HG02970 (cell line): ENCODE results near the gene TXNL4B.

Experiments used
- ATAC-seq: cut with Tn5 transposase; IDR thresholded peaks from one replicate; pipeline ENCODE4 v1.9.1; 2021; ENCODE audit warnings: mild to moderate bottlenecking, moderate library complexity, moderate number of reproducible peaks; ENCODE audit not compliant: unreplicated experiment, low FRiP score

The TXNL4B gene

DNA sequence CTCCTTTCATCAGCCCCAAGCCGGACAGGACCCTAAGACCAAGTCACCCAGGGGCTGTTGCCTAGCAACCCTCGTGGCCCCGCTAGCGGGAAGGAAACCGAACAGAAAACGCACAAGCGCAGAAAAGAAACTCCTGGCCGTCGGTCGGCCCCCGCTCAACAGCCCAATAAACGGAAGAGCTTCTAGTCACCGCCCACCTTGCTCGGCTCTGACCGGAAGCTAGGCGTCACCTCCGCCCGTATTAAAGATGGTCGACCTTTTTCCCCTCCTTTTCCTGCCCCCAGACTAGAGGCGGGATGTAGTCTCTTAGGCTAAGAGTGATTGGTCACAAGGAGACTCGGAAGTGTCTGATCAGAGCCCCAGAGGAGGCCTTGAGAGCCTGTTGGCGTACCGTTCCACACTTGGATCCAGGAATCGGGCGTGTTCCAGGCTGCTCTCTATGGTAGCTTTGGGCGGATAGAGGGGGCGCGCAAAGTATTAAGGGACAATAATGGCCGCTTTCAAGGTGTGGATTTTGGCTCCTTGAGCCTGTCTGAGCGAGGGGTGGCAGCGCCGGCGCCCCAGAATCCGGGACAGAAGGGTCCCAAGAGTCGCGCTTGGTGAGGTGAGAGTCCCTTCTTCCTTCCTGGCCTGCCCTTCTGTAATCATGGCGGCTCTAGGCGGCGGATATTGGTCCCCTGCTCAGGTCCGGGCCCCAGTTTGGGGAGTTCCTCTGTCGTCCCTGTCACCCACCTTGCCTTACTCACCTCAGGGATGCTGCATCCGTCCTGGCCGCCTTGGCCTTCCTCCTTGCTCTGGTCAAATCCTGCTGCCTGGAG is at the start of gene TXNL4B, which contains the start of gene DHX38:
TSS of gene TXNL4B (minus strand) at position 173 of the 818 bp plus-strand sequence. CDS start 2,871 bp downstream, outside the sequence.
TSS of gene DHX38 (plus strand) at position 400 of the 818 bp plus-strand sequence. CDS start 2,311 bp downstream, outside the sequence.
- peak; percentile 98 for ATAC-seq

DNA sequence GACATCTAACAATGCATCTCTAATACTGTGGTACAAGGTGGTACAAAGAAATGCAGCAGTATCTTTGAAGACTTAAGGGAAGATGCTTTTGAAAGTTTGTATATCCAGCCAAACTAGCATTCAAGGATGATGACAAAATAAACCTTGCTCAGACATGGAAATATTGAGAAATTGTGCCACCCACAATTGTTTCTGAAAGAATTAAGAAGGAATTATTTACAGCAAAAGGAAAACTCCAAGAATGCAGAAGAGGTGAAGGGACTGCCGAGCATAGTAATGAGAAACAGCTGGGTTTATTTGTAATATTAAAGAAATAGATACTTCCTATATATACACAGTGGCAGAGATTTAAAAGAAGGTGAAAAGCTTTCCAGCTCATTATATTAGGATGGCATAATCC is 49.1 kb upstream of the TXNL4B start:
- no peak for ATAC-seq

DNA sequence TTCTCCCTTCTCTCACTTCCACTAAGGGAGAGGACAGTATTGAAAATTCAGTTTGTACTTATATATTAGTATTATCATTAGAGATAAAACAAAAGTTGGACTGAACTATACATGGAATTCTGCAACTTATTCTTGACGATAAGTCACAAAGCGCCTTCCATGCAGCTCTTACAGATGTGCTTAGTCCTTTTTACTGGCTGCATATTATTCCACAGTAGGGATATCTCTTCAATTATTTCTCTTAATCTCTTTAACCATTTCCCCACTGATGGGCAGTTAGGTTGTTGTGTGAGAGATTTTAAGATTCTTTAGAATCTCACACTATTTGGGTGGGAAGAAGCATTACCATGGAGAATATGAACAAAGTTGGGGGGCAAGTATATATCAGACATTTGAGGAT is 46.5 kb upstream of the TXNL4B start:
- ATAC-seq = no peak

DNA sequence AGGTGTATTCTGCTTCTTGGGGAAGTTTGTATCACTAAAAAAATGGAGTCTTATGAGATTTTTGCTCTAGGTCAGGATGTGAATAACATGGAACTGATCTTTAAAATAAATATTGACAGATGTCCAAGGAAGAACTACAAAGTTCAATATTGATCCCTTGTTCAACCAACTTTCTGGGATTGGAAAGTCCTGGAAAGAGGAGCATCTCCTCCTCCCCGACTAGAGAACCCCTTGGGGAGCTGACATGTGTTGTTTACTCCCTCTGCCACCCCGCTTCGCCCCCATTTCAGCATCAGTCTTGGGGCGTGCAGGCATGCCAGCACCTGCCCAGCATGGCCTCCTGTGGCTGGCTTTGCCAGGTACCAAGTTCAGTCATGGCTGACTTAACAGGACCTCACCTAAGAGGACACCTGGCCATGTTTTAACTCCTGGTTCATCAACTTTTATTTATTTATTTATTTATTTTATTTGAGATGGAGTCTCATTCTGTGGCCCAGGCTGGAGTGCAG is 44.7 kb upstream of the TXNL4B start:
- ATAC-seq = no peak

DNA sequence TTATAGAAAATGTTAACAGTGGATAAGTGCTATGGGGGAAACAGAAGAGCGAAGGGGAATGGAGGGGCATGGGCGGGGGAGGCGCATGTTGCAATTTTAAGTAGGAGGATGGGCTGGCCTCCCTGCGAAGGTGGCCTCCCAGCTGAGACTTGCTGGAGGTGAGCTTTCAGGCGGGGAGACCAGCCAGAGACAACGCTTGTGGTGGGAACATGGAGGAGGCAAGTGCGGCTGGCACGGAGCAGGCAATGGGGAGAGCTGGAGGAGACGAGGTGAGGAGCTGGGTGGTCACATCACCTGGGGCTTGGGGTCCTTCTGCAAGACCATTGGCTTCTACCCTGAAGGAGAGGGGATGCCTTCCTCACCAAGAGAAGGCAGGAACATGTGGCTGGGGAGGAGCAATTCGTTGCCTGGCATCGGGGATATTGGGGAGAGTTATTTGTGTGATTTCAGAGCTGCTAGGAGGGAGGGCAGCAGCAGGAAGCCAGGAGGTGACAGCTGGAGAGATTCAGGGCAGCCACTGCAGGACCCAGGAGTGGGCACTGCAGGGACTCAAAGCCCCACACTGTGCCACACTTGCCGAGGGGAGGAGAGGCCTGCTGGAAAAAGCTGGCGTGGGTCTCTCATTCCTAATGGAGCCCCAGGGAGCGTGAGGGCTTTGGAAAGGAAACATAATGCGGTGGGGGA is 44.1 kb upstream of the TXNL4B start:
- no peak for ATAC-seq

DNA sequence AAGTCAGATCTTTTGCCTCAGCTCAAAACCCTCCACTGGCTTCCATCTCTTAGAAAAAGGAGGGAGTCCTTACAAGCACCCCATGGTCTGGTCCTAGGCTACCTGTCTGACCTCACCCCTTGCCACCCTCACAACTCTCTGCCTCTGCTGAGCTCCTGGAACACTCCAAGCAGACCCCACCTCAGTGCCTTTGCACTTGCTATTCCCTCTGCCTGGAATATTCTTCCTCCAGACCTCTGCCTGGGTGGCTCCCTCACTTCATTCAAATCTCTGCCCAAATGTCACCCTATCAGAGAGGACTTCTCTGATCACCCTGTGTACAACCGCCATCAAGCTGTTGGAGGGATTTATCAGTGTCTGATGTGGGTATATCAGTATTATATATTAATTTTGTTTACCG is 41.1 kb upstream of the TXNL4B start:
- ATAC-seq = no peak

DNA sequence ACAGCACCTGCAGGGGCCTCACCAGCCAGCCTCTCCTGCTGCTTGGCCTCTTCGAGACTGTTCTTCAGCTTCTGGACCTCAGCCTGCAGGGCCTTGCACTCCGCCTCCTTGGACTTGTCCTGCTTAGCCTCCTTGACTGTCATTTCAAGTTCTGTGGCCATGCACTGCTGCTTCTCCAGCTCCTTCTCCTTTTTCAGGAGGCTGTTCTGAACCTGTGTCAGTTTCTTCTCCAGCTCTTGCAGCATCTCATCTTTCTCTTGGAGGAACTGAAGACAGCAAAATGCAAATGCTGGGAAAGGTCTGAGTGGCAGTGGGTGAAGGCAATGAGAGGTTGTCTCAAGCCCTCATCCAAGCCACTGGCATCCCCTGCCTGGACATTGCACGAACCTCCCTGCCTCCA is 39.3 kb upstream of the TXNL4B start:
- ATAC-seq = no peak

DNA sequence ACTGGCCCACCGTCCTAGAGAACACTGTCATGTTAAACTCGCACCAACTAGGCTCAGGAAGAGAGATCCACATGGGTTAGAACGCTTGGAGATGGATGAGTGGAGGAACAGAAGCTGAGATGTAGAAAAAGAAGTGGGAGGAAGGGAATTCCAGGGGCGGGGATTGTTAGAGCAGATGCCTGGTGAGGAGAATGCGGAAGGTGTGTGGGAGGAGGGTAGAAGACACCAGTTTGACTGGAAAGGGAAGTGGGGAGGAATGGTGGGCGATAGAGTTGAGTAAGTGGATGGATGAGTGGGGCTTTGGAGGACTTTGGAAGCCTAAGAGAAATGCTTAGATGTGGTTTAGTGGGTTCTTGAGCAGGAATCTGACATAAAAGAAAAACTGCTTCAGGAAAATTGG is 37.6 kb upstream of the TXNL4B start:
- ATAC-seq = no peak

DNA sequence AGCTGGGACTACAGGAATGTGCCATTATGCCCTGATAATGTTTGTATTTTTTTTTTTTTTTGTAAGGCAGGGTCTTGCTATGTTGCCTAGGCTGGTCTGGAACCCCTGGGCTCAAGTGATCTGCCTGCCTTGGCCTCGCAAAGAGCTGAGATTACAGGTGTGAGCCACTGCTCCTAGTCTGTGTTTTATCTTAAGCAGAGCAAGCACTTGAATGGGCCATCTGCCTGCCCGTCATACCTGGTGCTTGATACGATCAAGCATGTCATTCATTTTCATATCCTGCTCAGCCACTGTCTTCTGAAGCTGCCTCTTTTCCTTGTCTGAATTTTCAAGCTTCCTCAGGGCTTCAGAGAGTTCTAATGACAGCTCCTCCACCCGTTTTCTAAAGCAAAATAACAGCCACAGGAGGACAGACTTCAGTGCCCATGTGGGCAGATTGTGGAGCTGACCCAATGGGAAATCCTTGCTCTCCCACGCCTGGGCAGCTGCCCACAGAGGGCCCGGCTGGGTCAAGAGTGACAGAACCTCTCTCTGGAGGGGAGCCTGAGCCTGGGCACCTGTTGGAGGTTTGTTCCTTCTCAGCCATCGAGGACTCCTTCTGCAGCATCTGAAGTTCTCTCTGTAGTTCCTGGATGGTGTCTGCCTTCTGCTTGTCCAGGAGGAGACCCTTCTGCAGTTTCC is 36.7 kb upstream of the TXNL4B start:
- no peak for ATAC-seq

DNA sequence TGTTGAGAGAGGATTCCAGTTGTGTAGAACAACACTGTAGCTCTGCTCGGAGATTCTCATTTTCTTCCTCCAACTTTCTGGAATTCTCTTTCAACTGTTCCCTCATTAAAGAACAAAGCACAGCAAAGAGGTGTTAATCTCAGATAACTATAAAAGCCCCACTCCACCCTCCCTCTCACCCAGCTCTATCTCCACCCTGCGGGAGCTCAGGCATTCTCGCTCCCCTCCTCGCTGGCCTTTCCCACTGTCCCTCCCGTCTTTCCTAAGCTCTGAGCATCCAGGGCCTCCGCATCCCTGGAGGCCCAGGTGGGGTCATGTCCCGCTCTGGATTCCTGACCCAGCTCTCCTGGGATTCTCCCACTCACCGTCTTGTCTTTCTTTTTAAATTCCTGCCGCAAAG is 35.3 kb upstream of the TXNL4B start:
- ATAC-seq = no peak

DNA sequence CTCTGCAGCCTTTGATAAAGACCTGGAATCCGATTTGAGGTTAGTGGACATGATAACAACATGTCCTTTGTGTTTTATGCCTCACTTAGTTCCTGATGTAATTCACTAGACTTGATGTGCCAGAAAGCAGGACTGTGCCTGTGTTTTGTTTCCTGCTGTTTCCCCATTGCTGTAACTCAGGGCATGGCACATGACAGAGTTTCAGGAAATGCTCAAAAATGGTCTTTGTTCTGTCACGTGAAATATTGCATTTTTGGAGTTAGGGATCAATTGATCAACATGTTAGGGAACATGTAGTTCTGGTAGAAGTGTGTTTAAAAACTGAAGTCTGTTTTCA is 33.0 kb upstream of the TXNL4B start:
- no peak for ATAC-seq

DNA sequence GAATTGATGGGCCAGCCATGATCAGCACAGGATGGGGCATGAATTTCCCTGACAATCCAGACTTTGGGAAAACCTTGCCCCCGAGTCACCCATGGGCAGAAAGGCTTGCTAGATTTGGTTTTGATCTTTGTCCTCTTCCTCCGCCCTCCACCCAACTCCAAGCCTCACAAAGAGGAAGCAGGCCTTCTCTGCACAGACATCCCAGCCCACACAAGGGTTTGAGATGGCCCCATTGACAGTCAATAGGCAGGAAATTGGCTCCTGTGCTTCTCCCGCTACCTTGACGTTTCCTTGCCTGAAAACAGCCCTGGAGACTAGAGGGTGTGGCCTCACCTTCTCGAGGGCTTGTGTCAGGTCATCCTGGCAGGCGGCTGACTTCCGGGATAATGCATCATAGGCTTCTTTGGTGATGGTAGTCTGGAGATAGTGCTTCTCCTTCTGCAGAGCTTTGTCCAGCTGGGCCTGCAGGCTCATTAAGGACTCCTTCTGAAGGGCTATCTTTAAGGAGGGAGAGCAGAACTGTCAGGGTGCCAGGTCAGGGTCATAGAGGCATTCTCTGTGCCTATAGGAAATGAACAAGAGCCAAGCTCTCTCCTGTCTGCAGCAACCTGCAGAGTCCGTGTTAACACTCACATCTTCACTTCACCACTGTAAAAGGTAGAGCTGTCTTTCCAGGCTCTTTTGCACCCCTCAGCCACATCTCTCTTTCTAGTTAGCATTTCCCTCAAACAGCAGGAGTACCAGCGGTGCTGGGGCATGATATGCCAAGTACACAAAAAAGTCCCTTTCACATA is 32.4 kb upstream of the TXNL4B start:
- no peak for ATAC-seq

DNA sequence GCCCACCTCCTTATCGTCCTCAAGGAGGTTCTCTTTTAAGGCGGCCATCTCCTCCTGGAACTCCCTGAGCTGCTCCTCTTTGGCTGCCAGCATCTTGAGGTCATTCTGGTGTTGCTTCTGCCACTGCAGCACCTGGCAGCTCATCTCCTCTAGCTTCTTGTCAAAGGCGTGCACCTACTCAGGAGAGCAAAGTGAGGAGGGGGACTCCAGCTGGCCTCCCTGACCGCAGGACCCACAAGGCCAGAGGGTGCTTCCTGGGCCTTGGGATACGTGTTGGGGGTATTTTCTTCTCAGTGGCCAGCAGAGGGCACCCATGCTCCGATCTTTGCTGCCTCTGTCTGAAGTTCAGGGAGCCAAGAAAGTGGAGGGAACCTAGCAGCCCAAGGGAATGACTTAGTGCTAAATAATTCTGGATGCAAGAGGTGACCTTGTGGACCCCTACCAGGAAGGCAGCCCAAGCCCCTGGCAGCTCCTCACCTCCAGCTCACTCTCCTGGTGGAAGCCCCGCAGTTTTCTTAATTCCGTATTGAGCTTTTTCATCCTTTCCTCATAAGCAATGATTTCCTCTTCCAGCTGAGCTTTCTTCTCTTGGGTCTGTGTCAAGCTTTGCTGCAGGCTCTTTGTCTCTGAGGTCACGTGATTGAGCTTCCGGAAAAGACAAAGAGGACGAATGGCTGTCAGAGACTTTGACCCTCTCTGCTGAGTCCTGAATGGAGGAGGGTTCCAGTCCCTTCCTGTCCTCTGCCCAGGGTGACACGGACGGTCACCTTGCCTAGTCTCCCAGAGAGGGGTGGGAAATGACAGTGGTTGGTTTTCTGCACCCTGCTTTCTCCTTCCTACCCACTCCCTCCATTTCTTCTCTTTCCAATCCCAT is 31.6 kb upstream of the TXNL4B start:
- no peak for ATAC-seq

DNA sequence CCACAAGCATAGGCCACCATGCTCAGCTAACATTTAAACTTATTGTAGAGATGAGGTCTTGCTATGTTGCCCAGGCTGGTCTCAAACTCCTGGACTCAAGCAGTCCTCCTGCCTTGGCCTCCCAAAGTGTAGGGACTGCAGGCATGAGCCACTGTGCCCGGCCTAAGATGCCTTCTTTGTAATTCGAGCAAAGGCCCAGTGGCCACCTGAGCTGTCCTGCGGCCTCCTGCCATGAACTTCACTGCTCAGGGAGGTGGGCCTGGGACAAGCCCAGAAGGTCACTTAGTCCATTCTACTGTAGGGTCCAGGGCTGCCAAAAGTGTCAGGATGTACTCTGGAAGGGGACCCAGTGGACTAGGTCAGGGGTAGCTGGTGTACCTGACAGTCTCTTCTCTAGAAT is 30.7 kb upstream of the TXNL4B start:
- no peak for ATAC-seq

DNA sequence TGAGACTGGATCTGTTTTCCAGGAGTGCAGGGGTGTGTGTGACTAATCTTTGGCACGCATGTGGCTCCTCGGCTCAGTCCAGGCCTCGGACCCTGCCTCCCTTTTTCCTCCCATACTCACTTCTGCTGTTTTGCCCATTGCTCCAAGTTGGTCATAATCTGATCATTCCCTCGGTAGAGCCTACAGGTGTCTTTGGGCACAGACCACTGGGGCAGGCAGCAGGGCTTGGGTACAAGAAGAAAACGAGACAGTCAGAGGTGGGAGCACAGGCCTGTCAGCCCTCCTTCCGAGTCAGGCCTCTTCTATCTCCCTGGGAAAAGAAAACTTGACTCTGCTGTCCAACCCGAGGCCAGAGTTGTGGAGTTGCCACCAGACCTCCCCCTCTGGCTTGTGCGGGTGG is 30.0 kb upstream of the TXNL4B start:
- no peak for ATAC-seq

DNA sequence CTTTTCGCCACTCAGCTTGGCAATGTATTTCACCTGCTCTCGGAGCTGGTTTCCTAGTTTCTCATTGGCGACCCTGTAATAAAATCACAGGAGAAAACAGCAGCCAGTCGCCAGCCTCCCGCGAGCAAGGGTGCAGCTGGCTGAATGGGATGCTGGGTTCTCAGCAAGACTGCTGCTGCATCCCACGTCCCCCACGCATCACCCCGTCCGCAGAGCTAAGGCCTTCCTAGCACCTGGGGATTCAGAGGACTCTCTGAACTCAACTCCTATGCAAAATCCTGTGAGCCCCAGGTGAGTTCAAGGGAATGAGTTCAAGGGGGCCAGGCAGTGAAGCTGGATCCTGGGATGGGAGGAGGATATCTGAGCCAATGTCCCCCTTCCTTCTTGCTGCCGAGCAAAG is 29.5 kb upstream of the TXNL4B start:
- ATAC-seq = no peak

DNA sequence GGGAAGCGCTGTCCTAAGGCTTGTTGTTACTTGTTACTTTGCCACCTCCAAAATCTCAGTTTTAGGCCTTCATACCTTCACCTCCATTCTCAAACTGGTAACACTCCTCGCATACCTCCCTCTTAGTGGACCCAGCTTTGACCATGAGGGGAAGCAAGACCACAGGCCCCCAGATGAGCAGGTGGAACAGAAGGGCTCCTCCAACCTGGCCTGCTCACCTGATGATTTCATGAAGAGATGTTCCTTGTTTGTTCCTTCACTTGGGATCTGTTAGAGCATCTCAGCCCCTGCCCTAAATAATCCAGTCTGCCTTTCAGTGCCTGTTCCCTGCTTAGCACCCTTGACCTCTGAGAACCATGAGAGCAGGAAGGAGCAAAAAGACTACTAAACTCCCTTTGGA is 28.9 kb upstream of the TXNL4B start:
- ATAC-seq = no peak

DNA sequence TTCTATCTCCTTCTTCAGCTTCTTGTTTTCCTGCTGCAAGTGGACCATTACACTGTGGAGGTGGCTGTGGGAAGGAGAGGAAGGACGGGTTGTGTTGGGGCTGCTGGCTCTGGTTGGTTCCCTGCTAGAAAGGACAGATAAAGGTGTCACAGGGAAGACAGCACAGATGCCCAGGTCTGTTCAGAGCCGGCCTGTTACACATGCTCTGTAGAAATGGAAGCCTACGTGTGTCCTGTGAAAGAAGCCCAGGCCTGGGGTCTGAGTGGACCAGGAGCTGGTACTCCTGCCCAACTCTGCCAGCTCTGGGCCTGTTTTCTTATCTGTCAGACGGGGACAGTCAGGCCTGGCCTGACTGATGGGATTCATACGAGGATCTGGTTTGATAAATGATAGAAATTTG is 26.6 kb upstream of the TXNL4B start:
- no peak for ATAC-seq

DNA sequence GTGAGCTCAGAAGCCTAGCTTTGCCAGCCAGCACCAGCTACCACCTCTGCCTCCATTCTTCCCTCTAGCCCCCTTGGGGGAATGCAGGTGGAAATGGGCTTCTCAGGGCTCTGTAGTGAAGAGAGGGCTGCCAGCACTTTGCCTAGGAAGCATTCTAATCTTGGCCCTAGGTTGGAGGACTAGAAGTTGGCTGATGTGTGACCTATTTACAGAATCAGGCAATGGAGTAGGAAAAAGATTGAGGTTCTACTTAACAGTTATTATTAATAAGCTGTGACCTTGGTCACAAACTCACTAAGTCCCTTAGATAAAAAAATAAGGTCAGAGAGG is 20.2 kb upstream of the TXNL4B start:
- no peak for ATAC-seq
